Stimulated activated naive CD8-positive, alpha-beta T cell treated with anti-CD3 and anti-CD28 coated beads, Interleukin-15, Interleukin-2, amounts not matched to agents 100 U/mL and 50 U/mL, for 24 hours (primary cell): ENCODE data around the gene PCDHGA4.
"Not testable (repeated sequence)": the region's sequence is repeated elsewhere in the genome, so short reads cannot be mapped to it uniquely, and the experiment has no call there.

ENCODE experiments used
- ATAC-seq: fragments of 150-1000 bp; cut with Tn5 transposase; one replicate; pipeline ENCODE4 v1.10.0; 2021
- DNase-seq: peaks from one replicate; pipeline ENCODE4 v3.0.0; 2021

Gene PCDHGA4

GRCh38 chr5:141354900-141355469, at the start of gene PCDHGA4:
Gene PCDHGA4 (plus strand): TSS chr5:141355021. CDS start chr5:141355108, 87 bp downstream.
- ATAC-seq, result no peak
- no peak for DNase-seq

- no peak for DNase-seq
- ATAC-seq, result no peak
Measured at GRCh38 chr5:141306630-141307029, 48.2 kb upstream of the PCDHGA4 start.

- DNase-seq (no peak), ATAC-seq (no peak)
Measured at GRCh38 chr5:141313711-141314110, 41.1 kb upstream of the PCDHGA4 start.

- not testable (repeated sequence) for ATAC-seq, DNase-seq
Measured at GRCh38 chr5:141316963-141317362, 37.9 kb upstream of the PCDHGA4 start.

- ATAC-seq, result no peak
- no peak for DNase-seq
Measured at GRCh38 chr5:141319202-141319601, 35.6 kb upstream of the PCDHGA4 start.

GRCh38 chr5:141319699-141320098, 35.1 kb upstream of the PCDHGA4 start:
- ATAC-seq, result no peak
- DNase-seq, result no peak

- DNase-seq (peak; percentile 94), ATAC-seq (peak; percentile 95)
Measured at GRCh38 chr5:141320225-141321169, 34.3 kb upstream of the PCDHGA4 start, which contains the start of gene TAF7. Gene TAF7 (minus strand): TSS chr5:141320784. CDS start chr5:141320044, 740 bp downstream.

- ATAC-seq (no peak), DNase-seq (no peak)
Measured at GRCh38 chr5:141322261-141322660, 32.6 kb upstream of the PCDHGA4 start.

- ATAC-seq (peak; percentile 86), DNase-seq (peak; percentile 58)
Measured at GRCh38 chr5:141326088-141326854, 28.6 kb upstream of the PCDHGA4 start.

- ATAC-seq, result no peak
- no peak for DNase-seq
Measured at GRCh38 chr5:141328231-141328630, 26.6 kb upstream of the PCDHGA4 start.

GRCh38 chr5:141330299-141331080, 24.3 kb upstream of the PCDHGA4 start, which contains the start of gene PCDHGA1:
Gene PCDHGA1 (plus strand): TSS chr5:141330514.
- DNase-seq, result no peak
- no peak for ATAC-seq

GRCh38 chr5:141332571-141332970, 22.2 kb upstream of the PCDHGA4 start:
- not testable (repeated sequence) for DNase-seq, ATAC-seq

GRCh38 chr5:141338538-141339306, 16.1 kb upstream of the PCDHGA4 start, which contains the start of gene PCDHGA2:
Gene PCDHGA2 (plus strand): TSS chr5:141338760.
- no peak for ATAC-seq
- no peak for DNase-seq

GRCh38 chr5:141340781-141341354, 14.0 kb upstream of the PCDHGA4 start:
- ATAC-seq, DNase-seq: not testable (repeated sequence)

- no peak for DNase-seq
- ATAC-seq, result no peak
Measured at GRCh38 chr5:141342773-141343172, 12.0 kb upstream of the PCDHGA4 start.

GRCh38 chr5:141343242-141343952, 11.4 kb upstream of the PCDHGA4 start, which contains the start of gene PCDHGA3:
Gene PCDHGA3 (plus strand): TSS chr5:141343829. CDS start chr5:141344034, 205 bp downstream.
- ATAC-seq (no peak), DNase-seq (no peak)

GRCh38 chr5:141343953-141344463, 10.8 kb upstream of the PCDHGA4 start:
- no peak for ATAC-seq
- no peak for DNase-seq

- no peak for ATAC-seq
- no peak for DNase-seq
Measured at GRCh38 chr5:141345327-141345726, 9.5 kb upstream of the PCDHGA4 start.

- not testable (repeated sequence) for DNase-seq, ATAC-seq
Measured at GRCh38 chr5:141346017-141346416, 8.8 kb upstream of the PCDHGA4 start.
